MM.1S (cell line): ENCODE measurements around the gene TBX1.

Source experiments
- EZH2 ChIP-seq: fragments of 300-600 bp; sonication (generic); optimal IDR thresholded peaks from 2 replicates; pipeline ENCODE3; 2017; ENCODE audit warnings: low read depth, mild to moderate bottlenecking, antibody characterized with exemption, low read length, mixed read lengths
- TF ChIP-seq, protein P1 (sequence below): fragments of 300-600 bp; sonication (generic); IDR thresholded peaks from 2 replicates; pipeline ENCODE4 v1.5.1; 2016; ENCODE audit warnings: antibody characterized with exemption, low read length, mixed read lengths

DNA sequence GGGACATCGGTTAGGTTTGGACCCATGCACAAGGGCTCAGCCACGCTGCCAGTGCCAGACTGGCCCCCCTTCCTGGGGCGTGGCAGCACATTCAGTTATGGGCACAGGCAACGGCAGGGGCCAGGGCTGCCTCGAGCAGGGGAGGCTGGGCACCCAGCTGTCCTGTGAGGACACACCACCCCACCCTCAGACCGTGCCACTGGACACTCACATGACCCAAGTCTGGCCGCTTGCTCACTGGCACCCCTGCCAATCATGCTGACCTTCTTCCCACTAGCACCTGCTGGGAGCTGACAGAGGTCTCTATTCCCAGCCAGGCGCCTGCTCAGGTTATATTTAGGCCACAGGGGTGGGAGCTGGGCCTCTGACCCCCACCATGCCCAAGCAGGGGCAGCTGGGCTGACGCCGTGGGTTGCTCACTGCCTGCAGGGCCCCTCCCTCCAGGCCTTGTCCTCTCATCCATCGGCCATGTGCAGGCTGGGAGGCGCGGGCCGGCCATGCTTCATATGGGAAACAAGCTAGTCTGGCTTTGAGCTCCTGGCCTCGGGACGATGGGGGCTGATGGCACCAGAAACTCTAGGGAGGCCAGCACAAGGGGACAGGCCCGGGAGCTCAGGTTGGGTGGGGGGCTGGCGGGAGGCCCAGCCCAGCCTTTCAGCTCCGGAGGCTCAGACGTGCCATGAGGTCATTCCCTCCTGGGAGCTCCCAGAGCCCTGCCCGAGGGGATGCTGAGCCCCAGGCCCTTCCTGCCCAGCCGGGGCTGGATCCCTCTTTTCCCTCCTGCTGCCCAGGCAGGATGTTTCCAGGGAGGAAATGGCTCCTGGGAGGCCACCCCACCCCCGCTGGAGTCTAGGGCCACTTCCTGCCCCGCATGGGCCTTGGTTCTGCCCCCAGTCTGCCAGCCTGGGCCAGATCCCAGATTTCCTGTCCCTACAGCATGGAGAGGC, 15.2 kb upstream of the TBX1 start:
- no peak for TF ChIP-seq EZH2
- TF ChIP-seq, protein P1, sequence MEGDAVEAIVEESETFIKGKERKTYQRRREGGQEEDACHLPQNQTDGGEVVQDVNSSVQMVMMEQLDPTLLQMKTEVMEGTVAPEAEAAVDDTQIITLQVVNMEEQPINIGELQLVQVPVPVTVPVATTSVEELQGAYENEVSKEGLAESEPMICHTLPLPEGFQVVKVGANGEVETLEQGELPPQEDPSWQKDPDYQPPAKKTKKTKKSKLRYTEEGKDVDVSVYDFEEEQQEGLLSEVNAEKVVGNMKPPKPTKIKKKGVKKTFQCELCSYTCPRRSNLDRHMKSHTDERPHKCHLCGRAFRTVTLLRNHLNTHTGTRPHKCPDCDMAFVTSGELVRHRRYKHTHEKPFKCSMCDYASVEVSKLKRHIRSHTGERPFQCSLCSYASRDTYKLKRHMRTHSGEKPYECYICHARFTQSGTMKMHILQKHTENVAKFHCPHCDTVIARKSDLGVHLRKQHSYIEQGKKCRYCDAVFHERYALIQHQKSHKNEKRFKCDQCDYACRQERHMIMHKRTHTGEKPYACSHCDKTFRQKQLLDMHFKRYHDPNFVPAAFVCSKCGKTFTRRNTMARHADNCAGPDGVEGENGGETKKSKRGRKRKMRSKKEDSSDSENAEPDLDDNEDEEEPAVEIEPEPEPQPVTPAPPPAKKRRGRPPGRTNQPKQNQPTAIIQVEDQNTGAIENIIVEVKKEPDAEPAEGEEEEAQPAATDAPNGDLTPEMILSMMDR, result no peak
